ENCODE measurements around the gene CMTM7. TPM values are rescaled to one million over a fixed set of nuclear protein-coding genes. Genes with fewer than 3 reads are reported as not detected.

The CMTM7 gene
- total and polyA plus RNA-seq, 2 of the 8 experiments (the other 6 are each of a cell fraction or from before 2014, with no cell fraction given), result 33.3 to 65.8 TPM

DNA sequence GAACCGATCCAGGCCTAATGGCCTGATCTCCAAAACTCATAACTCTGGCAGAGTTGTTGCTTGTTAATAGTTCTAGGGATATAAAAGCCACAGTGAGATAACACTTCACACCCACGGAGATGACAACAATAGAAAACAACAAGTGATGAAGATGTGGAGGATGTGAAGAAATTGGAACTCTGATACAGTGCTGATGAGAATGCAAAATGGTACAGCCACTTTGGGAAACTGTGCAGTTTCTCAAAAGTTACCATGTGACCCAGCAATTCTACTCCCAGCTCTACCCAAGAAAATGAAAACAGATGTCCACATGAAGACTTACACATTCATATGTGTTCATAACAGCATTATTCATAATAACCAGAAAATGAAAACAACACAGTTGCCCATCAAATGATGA is 3.8 kb downstream of the CMTM7 start:
- Histone ChIP-seq H2BK120ac (replicated peaks; ENCODE audit: low read depth, low read length) (no peak overlapping the region), H3K14ac (ENCODE audit: insufficient read length) (no peak overlapping the region), H3K23me2 (ENCODE audit: low read depth, low read length) (peaks cover 11% of the 10 kb centered on the region), H4K91ac (replicated peaks; ENCODE audit: insufficient read length, low read length) (no peak overlapping the region), H2BK15ac (ENCODE audit: low read length) (no peak overlapping the region), H3K9me3 (ENCODE audit: insufficient read depth in 2 of 2, low read depth in 1 of 2, low read length in 1 of 2) (no peaks in the 10 kb centered on the region), H3K4me2 (ENCODE audit: insufficient read depth in 1 of 2, low read depth in 2 of 2, low read length in 2 of 2) (no peak overlapping the region), H2AFZ (ENCODE audit: low read length) (no peak overlapping the region), H3K79me1 (ENCODE audit: low read depth, low read length) (peaks cover 2% of the 10 kb centered on the region), H4K20me1 (replicated peaks in 1 of 2; ENCODE audit: control insufficient read depth in 1 of 2, insufficient read depth in 2 of 2, low read length in 2 of 2) (peaks cover 2% of the 10 kb centered on the region in 2 experiments), H2BK12ac (ENCODE audit: low read depth, low read length) (no peak overlapping the region), H2BK5ac (ENCODE audit: low read depth, low read length) (no peak overlapping the region), H2AK5ac (ENCODE audit: low read depth, low read length) (no peak overlapping the region), H3K18ac (ENCODE audit: extremely low read depth, low read length) (no peak overlapping the region), H3K23ac (ENCODE audit: insufficient read length) (no peak overlapping the region), H3K36me3 (ENCODE audit: control insufficient read depth in 2 of 4, insufficient read depth in 4 of 4, low read length in 3 of 4) (no peaks in the 10 kb centered on the region), H4K5ac (ENCODE audit: insufficient read length, low read depth, low read length) (no peak overlapping the region), H3K27ac (ENCODE audit: low read depth, low read length) (no peak overlapping the region), H3K9ac (replicated peaks in 1 of 4; ENCODE audit: extremely low read depth in 1 of 4, low read depth in 3 of 4, low read length in 3 of 4) (no peak overlapping the region), H3K79me2 (ENCODE audit: control insufficient read depth in 1 of 2, insufficient read depth in 2 of 2, low read length in 2 of 2) (peaks cover 0 to 45% of the 10 kb centered on the region in 2 experiments; a peak in 2 of 4 replicates), H3K4me3 (ENCODE audit: extremely low read depth in 1 of 4, insufficient read depth in 2 of 4, low read depth in 3 of 4, low read length in 4 of 4) (no peak overlapping the region), H3K4ac (replicated peaks; ENCODE audit: insufficient read length, low read depth, low read length) (no peak overlapping the region), H3K4me1 (replicated peaks in 1 of 4; ENCODE audit: control insufficient read depth in 3 of 4, insufficient read depth in 4 of 4, low read length in 3 of 4) (peaks cover 0 to 5% (median 3%) of the 10 kb centered on the region in 4 experiments; a peak in 3 of 7 replicates), H3K27me3 (replicated peaks in 1 of 4; ENCODE audit: control insufficient read depth in 3 of 4, extremely low read depth in 1 of 4, insufficient read depth in 3 of 4, low read length in 3 of 4) (peaks cover 0 to 13% (median 6%) of the 10 kb centered on the region in 4 experiments; a peak in 4 of 7 replicates), H3K56ac (replicated peaks; ENCODE audit: insufficient read length, low read depth, low read length) (no peak overlapping the region), H2BK20ac (ENCODE audit: low read length) (no peak overlapping the region), H4K8ac (ENCODE audit: extremely low read depth, insufficient read depth, low read length) (no peak overlapping the region)
- POLR2A ChIA-PET (ENCODE audit: partially characterized antibody), result interaction anchor here (0.9 to 1.0 kb wide), 2 partner anchors 15 to 19 kb away, joined by 3 read pairs; no protein-coding TSS in a partner anchor
- CTCF ChIA-PET (ENCODE audit: partially characterized antibody), result interaction anchor here (0.5 to 12.8 kb wide), 8 partner anchors 17 to 999 kb away, joined by 3 to 121 read pairs (median 4); no protein-coding TSS in a partner anchor
- WGBS, 2 experiments (ENCODE audit: extremely low coverage in 1 of 2, insufficient coverage in 1 of 2, insufficient read length in 1 of 2, insufficient replicate concordance in 2 of 2, low coverage in 1 of 2, low lambda C conversion rate in 2 of 2, missing lambda C conversion rate in 1 of 2), result 73% methylated on average over 2 of the region's 2 CpGs; no CpG with 5 or more reads in 1 of the 2 experiments
- FAIRE-seq, result no peak
- no peak for DNase-seq (ENCODE audit: low read depth in 1 of 2, low spot score in 2 of 2)
- TF ChIP-seq EGR1 (IDR thresholded peaks at IDR 0.05; ENCODE audit: borderline replicate concordance, low read depth, low read length) (no peak), SIX5 (IDR thresholded peaks at IDR 0.05; ENCODE audit: low read depth, low read length) (no peak), EP300 (IDR thresholded peaks at IDR 0.05; ENCODE audit: borderline replicate concordance in 1 of 2, low read depth in 2 of 2, low read length in 2 of 2) (no peak), RNF2 (IDR thresholded peaks at IDR 0.05; ENCODE audit: borderline replicate concordance, low read depth, low read length, missing control alignments, poor library complexity, severe bottlenecking) (no peak), CBX5 (IDR thresholded peaks at IDR 0.05; ENCODE audit: low read depth, low read length) (no peak), YY1 (IDR thresholded peaks at IDR 0.05; ENCODE audit: low read depth, low read length) (no peak), SRF (IDR thresholded peaks at IDR 0.05; ENCODE audit: low read depth, low read length) (no peak), RAD21 (IDR thresholded peaks at IDR 0.05 in 1 of 2, conservative IDR thresholded peaks at IDR 0.05 in 1 of 2; ENCODE audit: low read depth in 2 of 2, low read length in 2 of 2) (no peak)
- TF ChIP-seq, protein P1, sequence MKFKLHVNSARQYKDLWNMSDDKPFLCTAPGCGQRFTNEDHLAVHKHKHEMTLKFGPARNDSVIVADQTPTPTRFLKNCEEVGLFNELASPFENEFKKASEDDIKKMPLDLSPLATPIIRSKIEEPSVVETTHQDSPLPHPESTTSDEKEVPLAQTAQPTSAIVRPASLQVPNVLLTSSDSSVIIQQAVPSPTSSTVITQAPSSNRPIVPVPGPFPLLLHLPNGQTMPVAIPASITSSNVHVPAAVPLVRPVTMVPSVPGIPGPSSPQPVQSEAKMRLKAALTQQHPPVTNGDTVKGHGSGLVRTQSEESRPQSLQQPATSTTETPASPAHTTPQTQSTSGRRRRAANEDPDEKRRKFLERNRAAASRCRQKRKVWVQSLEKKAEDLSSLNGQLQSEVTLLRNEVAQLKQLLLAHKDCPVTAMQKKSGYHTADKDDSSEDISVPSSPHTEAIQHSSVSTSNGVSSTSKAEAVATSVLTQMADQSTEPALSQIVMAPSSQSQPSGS (IDR thresholded peaks at IDR 0.05; ENCODE audit: low read length), result no peak
- TF ChIP-seq, protein P2, sequence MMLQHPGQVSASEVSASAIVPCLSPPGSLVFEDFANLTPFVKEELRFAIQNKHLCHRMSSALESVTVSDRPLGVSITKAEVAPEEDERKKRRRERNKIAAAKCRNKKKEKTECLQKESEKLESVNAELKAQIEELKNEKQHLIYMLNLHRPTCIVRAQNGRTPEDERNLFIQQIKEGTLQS (IDR thresholded peaks at IDR 0.05; ENCODE audit: insufficient read depth, low read depth, low read length), result no peak
